PC-3 (cell line): ENCODE data around the gene MSMP. TPM values are rescaled to one million over a fixed set of nuclear protein-coding genes. Genes with fewer than 3 reads are reported as not detected.
A peak's percentile ranks its signal among the peaks of the same experiment; 100 is the strongest.

Experiments
- ATAC-seq: fragments of 200-7000 bp; cut with Tn5 transposase; 2 replicates; pipeline ENCODE4 v1.9.1; 2020; ENCODE audit warnings: mild to moderate bottlenecking, moderate library complexity
- BruUV-seq: library from RNA; stranded (reverse); fragments of 400-500 nt; replicated peaks from 2 replicates; lab custom pipeline; 2021; lab: Mats Ljungman, UMichigan
- CTCF ChIA-PET: fragments of 300-600 bp; sonication (Branson Sonifier 250); formaldehyde crosslinking; loops from one replicate; lab custom pipeline; 2022; ENCODE audit warnings: antibody characterized with exemption; lab: Charles Lee
- POLR2A ChIA-PET: fragments of 300-600 bp; sonication (Branson Sonifier 250); formaldehyde crosslinking; loops from one replicate; lab custom pipeline; 2022; ENCODE audit warnings: antibody characterized with exemption; ENCODE audit not compliant: unreplicated experiment; lab: Charles Lee
- DNase-seq: peaks from one replicate; pipeline ENCODE4 v3.0.0-alpha.2; 2015
- H2AFZ ChIP-seq: fragments of 300-600 bp; sonication (generic); 2 replicates; pipeline ENCODE4 v1.6.0; 2016; ENCODE audit warnings: antibody characterized with exemption, low read length
- H3F3A ChIP-seq: fragments of 300-600 bp; sonication (generic); one replicate; pipeline ENCODE4 v1.6.0; 2017; ENCODE audit warnings: antibody characterized with exemption, low read length, control low read depth, mild to moderate bottlenecking; ENCODE audit not compliant: unreplicated experiment
- H3K27ac ChIP-seq: fragments of 300-600 bp; sonication (generic); 2 replicates; pipeline ENCODE4 v1.5.1; 2016; ENCODE audit warnings: mild to moderate bottlenecking, low read length
- H3K27me3 ChIP-seq: fragments of 300-600 bp; sonication (generic); 2 replicates; pipeline ENCODE4 v1.6.1; 2016; ENCODE audit warnings: low read length, mixed read lengths
- H3K36me3 ChIP-seq: fragments of 300-600 bp; sonication (generic); 2 replicates; pipeline ENCODE4 v1.6.1; 2016; ENCODE audit warnings: low read depth, mixed run types, low read length, mixed read lengths
- H3K4me1 ChIP-seq: fragments of 300-600 bp; sonication (generic); 2 replicates; pipeline ENCODE4 v1.5.1; 2016; ENCODE audit warnings: low read length; ENCODE audit not compliant: insufficient read depth
- H3K4me2 ChIP-seq: fragments of 300-600 bp; sonication (generic); 2 replicates; pipeline ENCODE4 v1.6.0; 2016; ENCODE audit warnings: low read length
- H3K4me3 ChIP-seq: fragments of 300-600 bp; sonication (generic); 2 replicates; pipeline ENCODE4 v1.5.1; 2016; ENCODE audit warnings: mild to moderate bottlenecking, low read length, mixed read lengths
- H3K79me2 ChIP-seq: fragments of 300-600 bp; sonication (generic); 2 replicates; pipeline ENCODE4 v1.6.1; 2017; ENCODE audit warnings: low read length, mixed read lengths
- H3K9ac ChIP-seq: fragments of 300-600 bp; sonication (generic); 2 replicates; pipeline ENCODE4 v1.6.0; 2016; ENCODE audit warnings: mild to moderate bottlenecking, low read length
- H3K9me2 ChIP-seq: fragments of 300-600 bp; sonication (generic); replicated peaks from 2 replicates; pipeline ENCODE4 v1.6.1; 2016; ENCODE audit warnings: mixed run types, low read length, mixed read lengths
- H3K9me3 ChIP-seq: fragments of 300-600 bp; sonication (generic); 2 replicates; pipeline ENCODE4 v1.6.1; 2016; ENCODE audit warnings: low read length, mixed read lengths
- H4K20me1 ChIP-seq: fragments of 300-600 bp; sonication (generic); 2 replicates; pipeline ENCODE4 v1.6.1; 2016; ENCODE audit warnings: low read length, mixed read lengths
- CTCF ChIP-seq: fragments of 300-600 bp; sonication (generic); conservative IDR thresholded peaks from 2 replicates; pipeline ENCODE4 v1.5.1; 2017; ENCODE audit warnings: antibody characterized with exemption, low read depth, mild to moderate bottlenecking, low read length
- EZH2 ChIP-seq: fragments of 300-600 bp; sonication (generic); IDR thresholded peaks from one replicate; pipeline ENCODE4 v1.6.1; 2017; ENCODE audit warnings: antibody characterized with exemption, mild to moderate bottlenecking, low read length; ENCODE audit not compliant: unreplicated experiment
- EZH2phosphoT487 ChIP-seq: fragments of 300-600 bp; sonication (generic); IDR thresholded peaks from 2 replicates; pipeline ENCODE4 v1.6.1; 2018; ENCODE audit warnings: mild to moderate bottlenecking, antibody characterized with exemption, low read length, borderline replicate concordance
- intact Hi-C: fragments of 100-400 bp; cut with micrococcal nuclease; formaldehyde crosslinking; loops from 2 replicates; pipeline ENCODE4 v1.9.0; 2023
- total RNA-seq: library from RNA; depleted of rRNA; stranded (reverse); fragments of >200 nt; gene quantifications from 2 replicates; pipeline ENCODE4 v1.2.3, GENCODE V29; 2014

Gene MSMP
- total RNA-seq, 1 experiment from 2014 or later, result 149 TPM

DNA sequence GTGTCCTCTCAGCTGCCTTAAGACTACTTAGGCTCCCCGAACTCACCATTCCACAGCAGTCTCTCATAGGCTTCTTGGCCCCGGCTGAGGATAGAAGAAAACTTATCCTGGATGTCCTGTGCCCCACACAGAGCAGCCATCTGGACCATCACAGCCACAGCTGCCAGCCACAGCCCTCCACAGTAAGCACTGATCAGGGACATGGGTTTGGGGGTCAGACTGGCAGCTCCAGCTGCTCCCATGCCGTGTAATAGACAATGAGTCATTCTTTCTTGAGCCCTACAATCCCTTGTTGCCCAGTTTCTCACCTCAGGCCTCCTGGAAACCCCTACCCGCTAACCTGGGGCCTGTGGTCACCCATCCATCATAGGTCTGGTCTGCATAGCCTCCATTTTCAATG, 15.9 kb downstream of the MSMP start:
- H3K79me2 ChIP-seq, result peaks cover 15% of the 10 kb centered on the region
- CTCF ChIA-PET, result no interaction called here
- no peak for ATAC-seq

GRCh38 chr9:35737143-35737542, 16.9 kb downstream of the MSMP start:
- Histone ChIP-seq H3K9me3 (no peaks in the 10 kb centered on the region), H3K9me2 (no peaks in the 10 kb centered on the region), H3K4me3 (no peak overlapping the region), H3F3A (no peaks in the 10 kb centered on the region), H3K4me1 (peaks cover 12% of the 10 kb centered on the region), H3K4me2 (no peak overlapping the region), H3K27me3 (no peaks in the 10 kb centered on the region), H2AFZ (no peak overlapping the region), H3K36me3 (peaks cover 47% of the 10 kb centered on the region), H3K27ac (no peak overlapping the region), H3K79me2 (peaks cover 15% of the 10 kb centered on the region), H4K20me1 (no peaks in the 10 kb centered on the region), H3K9ac (no peak overlapping the region)
- TF ChIP-seq EZH2, result no peak
- no peak for TF ChIP-seq CTCF
- no peak for TF ChIP-seq EZH2phosphoT487
- POLR2A ChIA-PET, result interaction anchor here (0.6 kb wide), 1 partner anchor 20 kb away, joined by 26 read pairs; no protein-coding TSS in a partner anchor
- DNase-seq, result no peak
- ATAC-seq, result no peak
- intact Hi-C loops, result no loop called here
- CTCF ChIA-PET, result no interaction called here
- TSS peak; percentile 14 for BruUV-seq

More for the DNA sequence above, 15.9 kb downstream of the MSMP start:
- H3K27ac ChIP-seq, result no peak overlapping the region
- BruUV-seq, result no TSS peak
- no peaks in the 10 kb centered on the region for H3K27me3 ChIP-seq
- no peak for DNase-seq
- no peak overlapping the region for H3K4me2 ChIP-seq
- peaks cover 12% of the 10 kb centered on the region for H3K4me1 ChIP-seq
- no peaks in the 10 kb centered on the region for H3K9me2 ChIP-seq
- H3K4me3 ChIP-seq, result no peak overlapping the region
- H3K9ac ChIP-seq, result no peak overlapping the region
- H3K36me3 ChIP-seq, result peaks cover 56% of the 10 kb centered on the region
- POLR2A ChIA-PET, result no interaction called here
- TF ChIP-seq CTCF (no peak), EZH2phosphoT487 (no peak), EZH2 (no peak)
- H2AFZ ChIP-seq, result no peak overlapping the region
- no peaks in the 10 kb centered on the region for H3K9me3 ChIP-seq
- no peaks in the 10 kb centered on the region for H4K20me1 ChIP-seq
- no peaks in the 10 kb centered on the region for H3F3A ChIP-seq
- intact Hi-C loops, result no loop called here

DNA sequence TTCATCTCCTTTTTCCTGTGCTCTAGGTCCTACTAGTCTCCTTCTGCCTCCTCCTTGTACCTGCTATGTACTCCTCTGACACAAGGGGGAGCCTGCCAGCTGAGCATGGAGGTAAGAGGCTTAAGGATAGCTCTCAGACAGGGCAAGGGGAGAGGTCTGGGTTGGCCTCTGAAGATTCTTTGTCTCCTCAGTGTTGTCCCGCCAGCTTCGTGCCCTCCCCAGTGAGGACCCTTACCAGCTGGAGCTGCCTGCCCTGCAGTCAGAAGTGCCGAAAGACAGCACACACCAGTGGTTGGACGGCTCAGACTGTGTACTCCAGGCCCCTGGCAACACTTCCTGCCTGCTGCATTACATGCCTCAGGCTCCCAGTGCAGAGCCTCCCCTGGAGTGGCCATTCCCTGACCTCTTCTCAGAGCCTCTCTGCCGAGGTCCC, 17.9 kb downstream of the MSMP start:
- peaks cover 44% of the 10 kb centered on the region for H3K36me3 ChIP-seq
- H3K9me3 ChIP-seq, result no peaks in the 10 kb centered on the region
- peak; percentile 76 for DNase-seq
- peaks cover 21% of the 10 kb centered on the region for H3K79me2 ChIP-seq
- CTCF ChIA-PET, result interaction anchor here (0.6 kb wide), 1 partner anchor 142 kb away, joined by 3 read pairs; no protein-coding TSS in a partner anchor
- H3F3A ChIP-seq, result no peaks in the 10 kb centered on the region
- no peak overlapping the region for H3K4me2 ChIP-seq
- H3K27me3 ChIP-seq, result no peaks in the 10 kb centered on the region
- ATAC-seq, result peak; percentile 16
- H3K4me3 ChIP-seq, result no peak overlapping the region
- no peaks in the 10 kb centered on the region for H3K9me2 ChIP-seq
- POLR2A ChIA-PET, result no interaction called here
- no peaks in the 10 kb centered on the region for H4K20me1 ChIP-seq
- BruUV-seq, result no TSS peak
- H2AFZ ChIP-seq, result no peak overlapping the region
- H3K4me1 ChIP-seq, result peaks cover 14% of the 10 kb centered on the region
- no peak overlapping the region for H3K27ac ChIP-seq
- H3K9ac ChIP-seq, result no peak overlapping the region
- intact Hi-C loops, result loop anchor here (1.0 kb wide), 1 partner anchor 51 kb away; no protein-coding TSS in a partner anchor
- TF ChIP-seq CTCF, result peak; percentile 74
- no peak for TF ChIP-seq EZH2
